ENCODE data around the gene SS18.

DNA sequence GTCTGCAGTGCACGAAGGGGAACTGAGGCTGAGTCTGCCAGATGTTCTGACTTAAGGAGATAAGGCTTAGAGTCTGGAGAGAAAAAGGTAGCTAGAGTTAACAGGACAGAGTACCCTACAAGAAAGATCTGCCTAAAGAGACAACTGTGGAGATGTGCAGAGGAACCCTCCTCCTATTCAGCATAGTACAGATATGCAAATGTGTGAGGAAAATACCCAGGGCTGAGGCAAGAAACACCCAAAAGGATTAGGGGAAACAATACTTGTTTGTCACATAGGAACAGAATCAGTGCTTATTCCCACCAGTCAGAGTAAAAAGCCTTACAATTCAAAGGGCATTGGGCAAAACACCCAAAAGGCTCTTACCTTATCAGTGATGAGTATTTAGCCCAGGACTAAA lies 67.8 kb downstream of the SS18 start:
- TF ChIP-seq, protein P1, sequence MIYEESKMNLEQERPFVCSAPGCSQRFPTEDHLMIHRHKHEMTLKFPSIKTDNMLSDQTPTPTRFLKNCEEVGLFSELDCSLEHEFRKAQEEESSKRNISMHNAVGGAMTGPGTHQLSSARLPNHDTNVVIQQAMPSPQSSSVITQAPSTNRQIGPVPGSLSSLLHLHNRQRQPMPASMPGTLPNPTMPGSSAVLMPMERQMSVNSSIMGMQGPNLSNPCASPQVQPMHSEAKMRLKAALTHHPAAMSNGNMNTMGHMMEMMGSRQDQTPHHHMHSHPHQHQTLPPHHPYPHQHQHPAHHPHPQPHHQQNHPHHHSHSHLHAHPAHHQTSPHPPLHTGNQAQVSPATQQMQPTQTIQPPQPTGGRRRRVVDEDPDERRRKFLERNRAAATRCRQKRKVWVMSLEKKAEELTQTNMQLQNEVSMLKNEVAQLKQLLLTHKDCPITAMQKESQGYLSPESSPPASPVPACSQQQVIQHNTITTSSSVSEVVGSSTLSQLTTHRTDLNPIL (CRISPR knock-in tag; IDR thresholded peaks at IDR 0.05; ENCODE audit: low read depth) = no peak
- TF ChIP-seq ZFP30 (CRISPR knock-in tag; IDR thresholded peaks at IDR 0.05) = no peak
- no peak for TF ChIP-seq SNAI2 (CRISPR knock-in tag; IDR thresholded peaks at IDR 0.05)
- no peak for TF ChIP-seq ZC3H10 (CRISPR knock-in tag; IDR thresholded peaks at IDR 0.05)
- no peak for TF ChIP-seq ZNF565 (CRISPR knock-in tag; conservative IDR thresholded peaks at IDR 0.05; ENCODE audit: low read depth)

Data from SK-N-SH treated with all-trans-retinoic acid at 6 μM for 48 hours (cell line).